Measurements from ENCODE around the gene GABARAP.

GRCh38 chr17:7283471-7284216 is 41.4 kb upstream of the GABARAP start:
- no peak for TF ChIP-seq CTCF (IDR thresholded peaks at IDR 0.05)
- no peak for TF ChIP-seq POLR2A (IDR thresholded peaks at IDR 0.05)

All from thyroid gland (tissue), 4 donors.